H1 (cell line): Measurements from ENCODE around the gene TLE3. TPM values are rescaled to one million over a fixed set of nuclear protein-coding genes. Genes with fewer than 3 reads are reported as not detected.

Source experiments
- CTCF ChIA-PET: fragments of 300-600 bp; sonication (Branson Sonifier 250); formaldehyde crosslinking; loops from one replicate; lab custom pipeline; 2021; ENCODE audit not compliant: partially characterized antibody; lab: Charles Lee
- POLR2A ChIA-PET: fragments of 300-600 bp; sonication (Branson Sonifier 250); formaldehyde crosslinking; loops from one replicate; lab custom pipeline; 2021; ENCODE audit warnings: inconsistent platforms; ENCODE audit not compliant: partially characterized antibody; lab: Charles Lee
- DNase-seq, 2 experiments: peaks; one replicate each; pipeline versions ENCODE4 v3.0.0 to v3.0.0-alpha.2; 2010 to 2022; ENCODE audit warnings: low spot score in 2 of 2, low read depth in 1 of 2, mixed read lengths in 1 of 2
- FAIRE-seq: peaks from 2 replicates; lab custom pipeline; 2011; peaks lifted over from hg19 to GRCh38; lab: Jason Lieb, UNC
- H2AFZ ChIP-seq: 2 replicates; pipeline ENCODE4 v1.8.1; 2012; ENCODE audit warnings: low read length, inconsistent platforms
- H2AK5ac ChIP-seq: 2 replicates; pipeline ENCODE4 v1.6.1; 2013; ENCODE audit warnings: low read depth, low read length
- H2BK120ac ChIP-seq: replicated peaks from 2 replicates; pipeline ENCODE3; 2013; ENCODE audit warnings: low read depth, low read length, inconsistent platforms
- H2BK12ac ChIP-seq: 2 replicates; pipeline ENCODE4 v1.6.1; 2013; ENCODE audit warnings: low read depth, low read length
- H2BK15ac ChIP-seq: 2 replicates; pipeline ENCODE4 v1.6.1; 2013; ENCODE audit warnings: low read length
- H2BK20ac ChIP-seq: 2 replicates; pipeline ENCODE4 v1.6.1; 2013; ENCODE audit warnings: low read length
- H2BK5ac ChIP-seq: 2 replicates; pipeline ENCODE4 v1.6.1; 2013; ENCODE audit warnings: low read depth, low read length
- H3K14ac ChIP-seq: 2 replicates; pipeline ENCODE4 v1.6.1; 2013; ENCODE audit warnings: inconsistent platforms; ENCODE audit not compliant: insufficient read length
- H3K18ac ChIP-seq: 2 replicates; pipeline ENCODE4 v1.6.1; 2013; ENCODE audit warnings: low read length; ENCODE audit errors: extremely low read depth
- H3K23ac ChIP-seq: 2 replicates; pipeline ENCODE4 v1.6.1; 2013; ENCODE audit warnings: inconsistent platforms; ENCODE audit not compliant: insufficient read length
- H3K23me2 ChIP-seq: 2 replicates; pipeline ENCODE4 v1.6.1; 2013; ENCODE audit warnings: low read depth, low read length
- H3K27ac ChIP-seq: 2 replicates; pipeline ENCODE4 v1.6.1; 2011; ENCODE audit warnings: low read depth, low read length, inconsistent platforms
- H3K27me3 ChIP-seq, 4 experiments: replicated peaks in 1 of 4; 1 replicate in 1 of 4; 2 replicates in 3 of 4; pipeline versions ENCODE4 v1.6.1 to v1.8.1; 2011 to 2013; ENCODE audit warnings: low read length in 3 of 4, mild to moderate bottlenecking in 3 of 4, inconsistent platforms in 2 of 4, mixed read lengths in 2 of 4, moderate library complexity in 1 of 4; ENCODE audit not compliant: control insufficient read depth in 3 of 4, insufficient read depth in 3 of 4; ENCODE audit errors: extremely low read depth in 1 of 4
- H3K36me3 ChIP-seq, 4 experiments: 2 replicates each; pipeline versions ENCODE4 v1.6.1 to v1.8.1; 2011 to 2013; ENCODE audit warnings: mild to moderate bottlenecking in 4 of 4, low read length in 3 of 4, moderate library complexity in 2 of 4, control low read depth in 1 of 4, inconsistent platforms in 1 of 4; ENCODE audit not compliant: insufficient read depth in 4 of 4, control insufficient read depth in 2 of 4
- H3K4ac ChIP-seq: replicated peaks from 2 replicates; pipeline ENCODE3; 2013; ENCODE audit warnings: low read length, low read depth, mixed read lengths, inconsistent platforms; ENCODE audit not compliant: insufficient read length
- H3K4me1 ChIP-seq, 4 experiments: replicated peaks in 1 of 4; 1 replicate in 1 of 4; 2 replicates in 3 of 4; pipeline versions ENCODE4 v1.6.1 to v1.8.1; 2011 to 2013; ENCODE audit warnings: low read length in 3 of 4, inconsistent platforms in 2 of 4, mixed read lengths in 1 of 4; ENCODE audit not compliant: insufficient read depth in 4 of 4, control insufficient read depth in 3 of 4
- H3K4me2 ChIP-seq, 2 experiments: 2 replicates each; pipeline versions ENCODE4 v1.6.1 to v1.8.1; 2011 to 2013; ENCODE audit warnings: low read depth in 2 of 2, low read length in 2 of 2, control low read depth in 1 of 2, inconsistent platforms in 1 of 2, mild to moderate bottlenecking in 1 of 2; ENCODE audit not compliant: insufficient read depth in 1 of 2
- H3K4me3 ChIP-seq, 4 experiments: fragments of 200-600, 300-600 bp in 1 of 4; sonication (generic), shearing (Covaris generic), sonication (Bioruptor Twin) in 1 of 4; 2 replicates each; pipeline versions ENCODE4 v1.5.1 to v1.8.1; 2011 to 2016; ENCODE audit warnings: low read length in 4 of 4, low read depth in 3 of 4, control low read depth in 2 of 4, inconsistent platforms in 2 of 4, mild to moderate bottlenecking in 2 of 4, mixed read lengths in 1 of 4, moderate library complexity in 1 of 4; ENCODE audit not compliant: insufficient read depth in 2 of 4; ENCODE audit errors: extremely low read depth in 1 of 4
- H3K56ac ChIP-seq: replicated peaks from 2 replicates; pipeline ENCODE3; 2013; ENCODE audit warnings: low read depth, mild to moderate bottlenecking, mixed read lengths, low read length, inconsistent platforms; ENCODE audit not compliant: insufficient read length
- H3K79me1 ChIP-seq: 2 replicates; pipeline ENCODE4 v1.6.1; 2013; ENCODE audit warnings: low read depth, low read length, control low read depth
- H3K79me2 ChIP-seq, 2 experiments: 2 replicates each; pipeline versions ENCODE4 v1.6.1 to v1.8.1; 2012 to 2013; ENCODE audit warnings: low read length in 2 of 2, mild to moderate bottlenecking in 2 of 2, inconsistent platforms in 1 of 2; ENCODE audit not compliant: insufficient read depth in 2 of 2, control insufficient read depth in 1 of 2
- H3K9ac ChIP-seq, 4 experiments: replicated peaks in 1 of 4; 1 replicate in 1 of 4; 2 replicates in 3 of 4; pipeline versions ENCODE4 v1.6.1 to v1.8.1; 2011 to 2013; ENCODE audit warnings: low read depth in 3 of 4, low read length in 3 of 4, control low read depth in 2 of 4, mild to moderate bottlenecking in 2 of 4, moderate library complexity in 2 of 4, inconsistent platforms in 1 of 4; ENCODE audit errors: extremely low read depth in 1 of 4
- H3K9me3 ChIP-seq, 2 experiments: 2 replicates each; pipeline versions ENCODE4 v1.6.1 to v1.8.1; 2012 to 2013; ENCODE audit warnings: mild to moderate bottlenecking in 2 of 2, moderate library complexity in 2 of 2, control low read depth in 1 of 2, inconsistent platforms in 1 of 2, low read depth in 1 of 2, low read length in 1 of 2, mixed read lengths in 1 of 2; ENCODE audit not compliant: insufficient read depth in 2 of 2
- H4K20me1 ChIP-seq, 2 experiments: replicated peaks in 1 of 2; 2 replicates each; pipeline versions ENCODE3 to v1.8.1; 2011 to 2013; ENCODE audit warnings: inconsistent platforms in 2 of 2, low read length in 2 of 2, mild to moderate bottlenecking in 1 of 2; ENCODE audit not compliant: insufficient read depth in 2 of 2, control insufficient read depth in 1 of 2
- H4K5ac ChIP-seq: 2 replicates; pipeline ENCODE4 v1.6.1; 2013; ENCODE audit warnings: low read length, low read depth, mixed read lengths, inconsistent platforms; ENCODE audit not compliant: insufficient read length
- H4K8ac ChIP-seq: 2 replicates; pipeline ENCODE4 v1.8.0; 2013; ENCODE audit warnings: mild to moderate bottlenecking, moderate library complexity, low read length, inconsistent platforms; ENCODE audit not compliant: insufficient read depth; ENCODE audit errors: extremely low read depth
- H4K91ac ChIP-seq: replicated peaks from 2 replicates; pipeline ENCODE3; 2013; ENCODE audit warnings: low read length, mixed read lengths, inconsistent platforms; ENCODE audit not compliant: insufficient read length
- CBX8 ChIP-seq: fragments of 300-800, 300-1000 bp; sonication (generic); IDR thresholded peaks from 2 replicates; pipeline ENCODE4 v1.7.1; 2016; ENCODE audit warnings: low read depth, low read length, borderline replicate concordance
- CEBPB ChIP-seq: IDR thresholded peaks from 2 replicates; pipeline ENCODE4 v1.6.1; 2012; ENCODE audit warnings: low read depth, low read length
- EGR1 ChIP-seq: IDR thresholded peaks from 2 replicates; pipeline ENCODE4 v1.6.1; 2011; ENCODE audit warnings: low read depth, low read length, borderline replicate concordance
- JUN ChIP-seq: IDR thresholded peaks from 2 replicates; pipeline ENCODE4 v1.6.1; 2011; ENCODE audit warnings: low read depth, mild to moderate bottlenecking, improper control_type of control experiment, low read length
- JUND ChIP-seq: IDR thresholded peaks from 2 replicates; pipeline ENCODE4 v1.6.1; 2011; ENCODE audit warnings: mild to moderate bottlenecking, improper control_type of control experiment, low read length
- POLR2A ChIP-seq, 2 experiments: IDR thresholded peaks; 1 replicate in 1 of 2; 2 replicates in 1 of 2; pipeline ENCODE4 v1.6.1; 2011; ENCODE audit warnings: low read depth in 2 of 2, low read length in 2 of 2, mild to moderate bottlenecking in 2 of 2; ENCODE audit errors: control extremely low read depth in 1 of 2
- TCF12 ChIP-seq: IDR thresholded peaks from 2 replicates; pipeline ENCODE4 v1.6.1; 2011; ENCODE audit warnings: low read depth, mild to moderate bottlenecking, low read length
- TEAD4 ChIP-seq: IDR thresholded peaks from 2 replicates; pipeline ENCODE4 v1.6.1; 2012; ENCODE audit warnings: low read depth, low read length, inconsistent platforms, mixed read lengths
- ZNF274 ChIP-seq: IDR thresholded peaks from 2 replicates; pipeline ENCODE4 v1.7.0; 2012; ENCODE audit warnings: low read length, borderline replicate concordance; ENCODE audit errors: extremely low read depth
- WGBS, 2 experiments: shearing (Covaris generic) in 1 of 2; methylation state at CpG; one replicate each; pipeline versions ENCODE4 v1.1.6 to v1.1.7; 2013 to 2015; ENCODE audit warnings: low lambda C conversion rate in 2 of 2, mixed read lengths in 2 of 2, inconsistent platforms in 1 of 2, low coverage in 1 of 2, missing lambda C conversion rate in 1 of 2; ENCODE audit not compliant: insufficient replicate concordance in 2 of 2, insufficient coverage in 1 of 2, insufficient read length in 1 of 2; ENCODE audit errors: extremely low coverage in 1 of 2, missing lambda C conversion rate in 1 of 2; 5-methylcytosine and 5-hydroxymethylcytosine counted together
- polyA plus RNA-seq, 7 experiments: library from polyadenylated mRNA; depleted of rRNA in 3 of 7; stranded (reverse) in 5 of 7; unstranded in 2 of 7; fragments of >200 nt in 5 of 7; fragments of 200-250 nt in 2 of 7; gene quantifications; 1 replicate in 5 of 7; 2 replicates in 1 of 7; 4 replicates in 1 of 7; pipeline versions ENCODE4 v1.2.1 to v1.2.3, GENCODE V29; 2011 to 2013; ENCODE audit warnings: missing spikeins in 2 of 7, mixed read lengths in 2 of 7
- total RNA-seq: library from RNA; stranded (reverse); fragmentation: NEBNext Ultra II Directional; extraction: Animal tissue kit (Norgen Biotek cat#: 25700); gene quantifications from 2 replicates; pipeline ENCODE4 v1.2.1, GENCODE V29; 2021

The TLE3 gene
- total and polyA plus RNA-seq, 2 of the 8 experiments (the other 6 are each of a cell fraction or from before 2014, with no cell fraction given) = 25.1 to 61.2 TPM

DNA sequence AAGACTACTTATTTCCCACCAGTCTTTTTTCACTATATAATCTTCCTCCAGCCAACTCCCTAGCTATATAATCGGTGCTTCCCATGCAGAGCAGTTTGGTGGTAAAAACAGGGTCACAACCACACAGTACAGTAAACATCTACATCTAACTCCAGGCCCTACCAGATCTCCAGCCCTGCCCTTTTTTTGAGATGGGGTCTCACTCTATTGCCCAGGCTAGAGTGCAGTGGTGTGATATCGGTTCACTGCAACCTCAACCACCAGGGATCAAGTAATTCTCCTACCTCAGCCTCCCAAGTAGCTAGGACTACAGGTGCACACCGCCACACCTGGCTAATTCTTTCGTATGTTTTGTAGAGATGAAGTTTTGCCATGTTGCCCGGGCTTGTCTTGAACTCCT lies 49.1 kb upstream of the TLE3 start:
- Histone ChIP-seq H3K4me2 (no peak overlapping the region), H3K18ac (no peak overlapping the region), H4K20me1 (no peaks in the 10 kb centered on the region), H2BK5ac (no peak overlapping the region), H4K5ac (no peak overlapping the region), H3K27ac (no peak overlapping the region), H2BK12ac (no peak overlapping the region), H2BK15ac (no peak overlapping the region), H3K27me3 (no peaks in the 10 kb centered on the region), H2AFZ (no peak overlapping the region), H3K36me3 (no peaks in the 10 kb centered on the region), H3K23ac (no peak overlapping the region), H3K4ac (no peak overlapping the region), H3K23me2 (no peaks in the 10 kb centered on the region), H2AK5ac (no peak overlapping the region), H3K9ac (no peak overlapping the region), H3K4me3 (no peak overlapping the region), H4K91ac (no peak overlapping the region)
- 90% methylated on average over 5 of the region's 5 CpGs; no CpG with 5 or more reads in 1 of the 2 experiments for WGBS, 2 experiments
- CTCF ChIA-PET = interaction anchor here (1.1 kb wide), 1 partner anchor 25 kb away, joined by 3 read pairs; no protein-coding TSS in a partner anchor
- DNase-seq = no peak
- TF ChIP-seq TCF12 (no peak), TEAD4 (no peak), CEBPB (no peak), EGR1 (no peak), CBX8 (no peak), JUND (no peak), JUN (no peak), ZNF274 (no peak), POLR2A (IDR thresholded peaks at IDR 0.05; ENCODE audit: control extremely low read depth in 1 of 2, low read depth in 2 of 2, low read length in 2 of 2) (no peak)
- TF ChIP-seq, all 59 proteins: peak for 0
- no peak overlapping the region for H2BK120ac ChIP-seq
- POLR2A ChIA-PET = interaction anchor here (1.6 to 4.4 kb wide), 2 partner anchors 9 to 48 kb away, joined by 3 to 18 read pairs; partner anchors contain the start of gene TLE3
- peaks cover 0 to 5% (median 2%) of the 10 kb centered on the region in 4 experiments; a peak in 3 of 7 replicates for H3K4me1 ChIP-seq
- H3K9me3 ChIP-seq = no peaks in the 10 kb centered on the region
- no peak overlapping the region for H4K8ac ChIP-seq
- H2BK20ac ChIP-seq = no peak overlapping the region
- no peaks in the 10 kb centered on the region for H3K79me2 ChIP-seq
- H3K56ac ChIP-seq = no peak overlapping the region
- no peaks in the 10 kb centered on the region for H3K79me1 ChIP-seq
- no peak overlapping the region for H3K14ac ChIP-seq
- no peak for FAIRE-seq
